DND-41 (cell line): Measurements from ENCODE around the gene MATN1.

Experiments used
- ATAC-seq: fragments of 200-7000 bp; cut with Tn5 transposase; 3 replicates; pipeline ENCODE4 v1.9.1; 2021; ENCODE audit warnings: low read depth; ENCODE audit not compliant: insufficient read depth
- DNase-seq: peaks from one replicate; pipeline ENCODE4 v3.0.0-alpha.2; 2020
- H2AFZ ChIP-seq: 2 replicates; pipeline ENCODE4 v1.6.0; 2012; ENCODE audit warnings: low read depth, low read length
- H3K27ac ChIP-seq: 2 replicates; pipeline ENCODE4 v1.5.1; 2012; ENCODE audit warnings: low read length, inconsistent platforms
- H3K27me3 ChIP-seq: fragments of 200-600 bp; sonication (generic); 2 replicates; pipeline ENCODE4 v1.6.0; 2012; ENCODE audit warnings: low read length, mild to moderate bottlenecking, inconsistent platforms; ENCODE audit not compliant: insufficient read depth, poor library complexity
- H3K36me3 ChIP-seq: 2 replicates; pipeline ENCODE4 v1.5.1; 2012; ENCODE audit warnings: low read length, inconsistent platforms; ENCODE audit not compliant: insufficient read depth
- H3K4me1 ChIP-seq: 2 replicates; pipeline ENCODE4 v1.5.1; 2012; ENCODE audit warnings: mild to moderate bottlenecking, low read length; ENCODE audit not compliant: insufficient read depth
- H3K4me2 ChIP-seq: 2 replicates; pipeline ENCODE4 v1.6.0; 2012; ENCODE audit warnings: mild to moderate bottlenecking, moderate library complexity, low read length, inconsistent platforms; ENCODE audit not compliant: insufficient read depth
- H3K4me3 ChIP-seq, 2 experiments: fragments of 200-600 bp in 1 of 2; shearing (Covaris generic) in 1 of 2; 2 replicates each; pipeline ENCODE4 v1.5.1; 2012 to 2016; ENCODE audit warnings: inconsistent platforms in 2 of 2, low read length in 2 of 2, mild to moderate bottlenecking in 2 of 2, low read depth in 1 of 2, moderate library complexity in 1 of 2
- H3K79me2 ChIP-seq: 2 replicates; pipeline ENCODE4 v1.6.0; 2012; ENCODE audit warnings: low read length, inconsistent platforms; ENCODE audit not compliant: insufficient read depth
- H3K9ac ChIP-seq: 2 replicates; pipeline ENCODE4 v1.6.0; 2012; ENCODE audit warnings: low read depth, mild to moderate bottlenecking, inconsistent platforms, low read length, moderate library complexity
- H3K9me3 ChIP-seq: 2 replicates; pipeline ENCODE4 v1.5.1; 2012; ENCODE audit warnings: low read length, moderate library complexity, mild to moderate bottlenecking, inconsistent platforms; ENCODE audit not compliant: insufficient read depth, severe bottlenecking
- H4K20me1 ChIP-seq: 2 replicates; pipeline ENCODE4 v1.6.0; 2012; ENCODE audit warnings: low read length; ENCODE audit not compliant: insufficient read depth
- EZH2 ChIP-seq: IDR thresholded peaks from 3 replicates; pipeline ENCODE4 v1.6.1; 2012; ENCODE audit warnings: borderline replicate concordance, low read depth, mild to moderate bottlenecking, moderate library complexity, low read length, inconsistent platforms; ENCODE audit not compliant: severe bottlenecking
- TF ChIP-seq, protein P1 (sequence below): IDR thresholded peaks from 2 replicates; pipeline ENCODE4 v1.5.1; 2012; ENCODE audit warnings: borderline replicate concordance, low read length, moderate library complexity, mild to moderate bottlenecking; ENCODE audit not compliant: poor library complexity, severe bottlenecking; ENCODE audit errors: extremely low read depth

MATN1 gene

DNA sequence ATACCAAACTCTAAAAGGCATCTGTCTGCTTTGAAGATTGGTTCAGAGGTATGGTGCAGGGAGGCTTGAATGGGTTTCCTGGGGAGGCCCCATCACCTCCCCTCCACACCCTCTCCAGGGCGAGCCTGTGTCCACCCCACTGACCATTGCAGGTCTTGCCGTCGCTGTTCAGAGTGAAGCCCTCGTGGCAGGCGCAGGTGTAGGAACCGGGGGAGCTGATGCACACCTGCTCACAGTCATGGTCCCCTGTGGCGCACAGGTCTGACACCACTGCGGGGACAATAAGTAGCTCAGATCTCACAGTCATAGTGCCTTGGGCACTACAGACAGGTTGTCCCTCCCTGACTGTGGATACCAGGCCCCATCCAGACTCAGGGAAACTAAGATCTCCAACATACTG, 6.7 kb downstream of the MATN1 start:
- DNase-seq: no peak
- H3K36me3 ChIP-seq: no peaks in the 10 kb centered on the region
- no peak overlapping the region for H3K27ac ChIP-seq
- H3K79me2 ChIP-seq: no peaks in the 10 kb centered on the region
- no peak overlapping the region for H3K4me3 ChIP-seq
- H3K27me3 ChIP-seq: peaks cover 5% of the 10 kb centered on the region
- ATAC-seq: no peak
- no peaks in the 10 kb centered on the region for H3K9me3 ChIP-seq
- H3K4me2 ChIP-seq: no peak overlapping the region
- 0 out of 2 replicates have a peak, but pooled peaks cover 7% of the 10 kb centered on the region for H4K20me1 ChIP-seq
- H3K9ac ChIP-seq: no peak overlapping the region
- H2AFZ ChIP-seq: no peak overlapping the region
- no peak for TF ChIP-seq EZH2
- TF ChIP-seq, protein P1, sequence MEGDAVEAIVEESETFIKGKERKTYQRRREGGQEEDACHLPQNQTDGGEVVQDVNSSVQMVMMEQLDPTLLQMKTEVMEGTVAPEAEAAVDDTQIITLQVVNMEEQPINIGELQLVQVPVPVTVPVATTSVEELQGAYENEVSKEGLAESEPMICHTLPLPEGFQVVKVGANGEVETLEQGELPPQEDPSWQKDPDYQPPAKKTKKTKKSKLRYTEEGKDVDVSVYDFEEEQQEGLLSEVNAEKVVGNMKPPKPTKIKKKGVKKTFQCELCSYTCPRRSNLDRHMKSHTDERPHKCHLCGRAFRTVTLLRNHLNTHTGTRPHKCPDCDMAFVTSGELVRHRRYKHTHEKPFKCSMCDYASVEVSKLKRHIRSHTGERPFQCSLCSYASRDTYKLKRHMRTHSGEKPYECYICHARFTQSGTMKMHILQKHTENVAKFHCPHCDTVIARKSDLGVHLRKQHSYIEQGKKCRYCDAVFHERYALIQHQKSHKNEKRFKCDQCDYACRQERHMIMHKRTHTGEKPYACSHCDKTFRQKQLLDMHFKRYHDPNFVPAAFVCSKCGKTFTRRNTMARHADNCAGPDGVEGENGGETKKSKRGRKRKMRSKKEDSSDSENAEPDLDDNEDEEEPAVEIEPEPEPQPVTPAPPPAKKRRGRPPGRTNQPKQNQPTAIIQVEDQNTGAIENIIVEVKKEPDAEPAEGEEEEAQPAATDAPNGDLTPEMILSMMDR: no peak
- peaks cover 19% of the 10 kb centered on the region for H3K4me1 ChIP-seq

DNA sequence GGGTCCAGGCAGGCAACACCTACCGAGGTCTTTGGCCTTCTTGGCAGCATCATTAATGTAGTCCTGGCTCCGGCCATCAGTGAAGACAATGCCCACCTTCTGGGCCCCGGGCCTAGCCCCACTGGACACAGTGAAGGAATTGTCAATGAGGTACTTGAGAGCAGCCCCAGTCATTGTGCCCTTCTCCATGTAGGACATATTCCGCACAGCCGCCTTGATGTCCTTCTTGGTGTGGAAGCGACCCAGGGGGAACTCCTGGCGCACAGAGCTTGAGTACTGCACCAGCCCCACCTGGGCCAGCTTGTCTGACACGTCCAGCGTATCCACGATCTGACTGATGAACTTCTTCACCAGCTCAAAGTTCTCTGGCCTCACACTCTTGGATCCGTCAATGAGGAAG, 7.5 kb downstream of the MATN1 start:
- Histone ChIP-seq H3K4me1 (peaks cover 19% of the 10 kb centered on the region), H3K27me3 (peaks cover 5% of the 10 kb centered on the region), H3K9me3 (no peaks in the 10 kb centered on the region), H3K4me2 (no peak overlapping the region), H3K36me3 (no peaks in the 10 kb centered on the region), H3K27ac (no peak overlapping the region), H3K9ac (no peak overlapping the region), H4K20me1 (0 out of 2 replicates have a peak, but pooled peaks cover 7% of the 10 kb centered on the region), H3K4me3 (no peak overlapping the region), H2AFZ (no peak overlapping the region), H3K79me2 (no peaks in the 10 kb centered on the region)
- ATAC-seq (no peak), DNase-seq (no peak)
- TF ChIP-seq EZH2: no peak

DNA sequence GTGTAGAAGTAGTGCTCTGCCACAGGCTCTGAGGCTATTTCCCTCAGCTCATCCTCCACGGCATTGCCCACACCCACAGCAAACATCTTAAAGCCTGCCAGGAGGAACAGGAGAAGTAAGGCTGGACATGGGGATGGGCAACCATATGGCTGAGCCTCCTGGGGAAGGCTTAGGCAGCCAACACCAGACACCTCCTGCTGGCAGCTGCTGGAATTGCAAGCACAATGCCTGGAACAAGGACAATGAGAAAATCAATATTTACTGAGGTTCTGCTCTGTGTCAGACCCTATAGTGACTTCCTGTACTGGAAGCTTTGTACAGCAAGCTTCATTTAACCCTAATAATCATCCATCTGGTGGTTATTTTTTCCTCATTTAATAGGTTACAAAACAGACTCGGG, 8.2 kb downstream of the MATN1 start:
- Histone ChIP-seq H3K27ac (no peak overlapping the region), H3K36me3 (no peaks in the 10 kb centered on the region), H3K9ac (no peak overlapping the region), H3K4me1 (peaks cover 19% of the 10 kb centered on the region), H4K20me1 (0 out of 2 replicates have a peak, but pooled peaks cover 6% of the 10 kb centered on the region), H3K4me3 (no peak overlapping the region), H3K79me2 (no peaks in the 10 kb centered on the region), H2AFZ (no peak overlapping the region), H3K4me2 (no peak overlapping the region), H3K9me3 (no peaks in the 10 kb centered on the region), H3K27me3 (peaks cover 5% of the 10 kb centered on the region)
- no peak for ATAC-seq
- peak; percentile 29 for DNase-seq
- TF ChIP-seq, protein P1: peak; percentile 63
- TF ChIP-seq EZH2: no peak

DNA sequence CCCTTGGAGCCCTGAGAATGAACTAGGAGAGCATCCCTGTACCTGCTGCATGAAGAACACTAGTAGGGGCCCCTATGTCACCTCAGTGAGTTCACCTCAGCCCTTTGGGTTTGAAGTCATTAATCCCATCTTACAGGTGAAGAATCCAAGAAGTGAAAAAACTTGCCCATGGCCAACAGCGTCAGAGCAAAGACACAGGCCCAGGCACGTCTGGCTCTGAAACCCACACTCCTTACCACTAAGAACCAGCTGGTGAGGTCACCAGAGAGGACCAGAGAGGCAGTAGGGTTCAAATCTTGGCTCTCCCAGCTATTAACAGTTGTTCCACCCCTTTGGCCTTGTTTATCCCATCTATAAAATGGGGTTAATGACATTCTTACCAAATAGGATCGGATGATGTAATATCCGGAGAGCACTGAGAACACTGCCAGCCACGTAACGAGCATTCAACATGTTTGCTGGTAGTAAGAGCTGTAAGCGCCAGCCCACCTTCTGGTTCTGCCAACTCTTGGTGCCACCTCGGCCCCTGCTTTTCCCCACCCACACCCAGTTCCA, 8.8 kb downstream of the MATN1 start:
- no peak for TF ChIP-seq EZH2
- TF ChIP-seq, protein P1: no peak
- Histone ChIP-seq H3K9me3 (no peaks in the 10 kb centered on the region), H3K36me3 (no peaks in the 10 kb centered on the region), H3K79me2 (no peaks in the 10 kb centered on the region), H3K9ac (no peak overlapping the region), H4K20me1 (0 out of 2 replicates have a peak, but pooled peaks cover 2% of the 10 kb centered on the region), H3K4me2 (no peak overlapping the region), H2AFZ (no peak overlapping the region), H3K4me3 (no peak overlapping the region), H3K27ac (no peak overlapping the region), H3K4me1 (peaks cover 17% of the 10 kb centered on the region), H3K27me3 (peaks cover 5% of the 10 kb centered on the region)
- ATAC-seq: no peak
- DNase-seq: no peak
